Testis (tissue), 3 donors: Measurements from ENCODE around the gene USP20. TPM values are rescaled to one million over a fixed set of nuclear protein-coding genes. Genes with fewer than 3 reads are reported as not detected.
A peak's percentile ranks its signal among the peaks of the same experiment; 100 is the strongest.

Experiments
- DNase-seq: peaks from one replicate; pipeline ENCODE4 v3.0.0-alpha.2; 2019
- H3K27ac ChIP-seq, 2 donors: fragments of 200-600 bp; sonication (generic); one replicate each; pipeline ENCODE4 v1.5.1; 2019
- H3K27me3 ChIP-seq: fragments of 200-600 bp; sonication (generic); one replicate; pipeline ENCODE4 v1.5.1; 2019
- H3K36me3 ChIP-seq: fragments of 200-600 bp; sonication (generic); one replicate; pipeline ENCODE4 v1.5.1; 2017; ENCODE audit warnings: low read depth; ENCODE audit errors: missing control alignments
- H3K4me1 ChIP-seq: fragments of 200-600 bp; sonication (generic); one replicate; pipeline ENCODE4 v1.5.1; 2019
- H3K4me3 ChIP-seq, 2 donors: fragments of 200-600 bp; sonication (generic); one replicate each; pipeline ENCODE4 v1.5.1; 2017 to 2019
- H3K9me3 ChIP-seq: fragments of 200-600 bp; sonication (generic); one replicate; pipeline ENCODE4 v1.5.1; 2017
- CTCF ChIP-seq, 3 experiments: fragments of 450-650 bp in 2 of 3; fragments of 200-600 bp in 1 of 3; sonication (generic) in 1 of 3; IDR thresholded peaks; one replicate each; pipeline ENCODE4 v1.5.1; 2016 to 2019; ENCODE audit warnings: antibody characterized with exemption in 3 of 3, mild to moderate bottlenecking in 2 of 3, moderate library complexity in 1 of 3
- POLR2A ChIP-seq: fragments of 450-650 bp; IDR thresholded peaks from one replicate; pipeline ENCODE4 v1.6.1; 2017; ENCODE audit warnings: antibody characterized with exemption, mild to moderate bottlenecking, moderate library complexity
- WGBS, 2 donors: methylation state at CpG; one replicate each; pipeline ENCODE4 v1.1.5; 2018; 5-methylcytosine and 5-hydroxymethylcytosine counted together
- intact Hi-C: fragments of 100-400 bp; cut with DNase I; formaldehyde crosslinking; loops from one replicate; pipeline ENCODE4 v1.15.1; 2023; ENCODE audit warnings: low total_unique reads
- polyA plus RNA-seq: library from polyadenylated mRNA; stranded (reverse); fragments of 350-450 nt; fragmentation: Illumina TruSeq; extraction: RNeasy Lipid Tissue Mini Kit (QIAGEN cat#74804); gene quantifications from one replicate; pipeline ENCODE4 v1.2.3, GENCODE V29; 2014; ENCODE audit warnings: low read depth, low replicate concordance; ENCODE audit not compliant: insufficient read depth
- total RNA-seq, 2 donors: library from RNA; depleted of rRNA; stranded (reverse); fragments of >200 nt; gene quantifications; one replicate each; pipeline ENCODE4 v1.2.3, GENCODE V29; 2016

Gene USP20
- total and polyA plus RNA-seq, 3 donors from 2014 or later = 37.4 to 48.3 (median 46.8) TPM

GRCh38 chr9:129894120-129894823 lies 59.0 kb downstream of the USP20 start:
- DNase-seq = no peak
- intact Hi-C loops = no loop called here
- TF ChIP-seq CTCF (IDR thresholded peaks at IDR 0.05) (no peak), POLR2A (no peak)
- Histone ChIP-seq H3K27ac (no peak overlapping the region), H3K9me3 (no peaks in the 10 kb centered on the region), H3K36me3 (no peaks in the 10 kb centered on the region), H3K27me3 (no peaks in the 10 kb centered on the region), H3K4me1 (peaks cover 12% of the 10 kb centered on the region), H3K4me3 (no peak overlapping the region)
- WGBS, 2 donors = 77 to 86% methylated on average over 9 of the region's 9 CpGs

GRCh38 chr9:129895376-129896268 lies 60.4 kb downstream of the USP20 start:
- Histone ChIP-seq H3K9me3 (no peaks in the 10 kb centered on the region), H3K27ac (no peak overlapping the region), H3K27me3 (no peaks in the 10 kb centered on the region), H3K4me3 (no peak overlapping the region), H3K4me1 (peaks cover 12% of the 10 kb centered on the region), H3K36me3 (no peaks in the 10 kb centered on the region)
- peak; percentile 59 for DNase-seq
- no peak for TF ChIP-seq CTCF (IDR thresholded peaks at IDR 0.05)
- no peak for TF ChIP-seq POLR2A
- intact Hi-C loops = no loop called here
- WGBS, 2 donors = 71 to 80% methylated on average over 17 of the region's 17 CpGs

GRCh38 chr9:129897263-129897662 lies 62.0 kb downstream of the USP20 start:
- Histone ChIP-seq H3K4me1 (peaks cover 8% of the 10 kb centered on the region), H3K9me3 (no peaks in the 10 kb centered on the region), H3K4me3 (no peak overlapping the region), H3K27ac (no peak overlapping the region), H3K27me3 (no peaks in the 10 kb centered on the region), H3K36me3 (no peaks in the 10 kb centered on the region)
- WGBS, 2 donors = 88 to 94% methylated on average over 6 of the region's 6 CpGs
- intact Hi-C loops = no loop called here
- no peak for DNase-seq
- TF ChIP-seq POLR2A = no peak
- TF ChIP-seq CTCF (IDR thresholded peaks at IDR 0.05) = no peak

GRCh38 chr9:129898185-129898584 lies 62.9 kb downstream of the USP20 start:
- Histone ChIP-seq H3K27me3 (no peaks in the 10 kb centered on the region), H3K9me3 (no peaks in the 10 kb centered on the region), H3K36me3 (no peaks in the 10 kb centered on the region), H3K4me1 (peaks cover 8% of the 10 kb centered on the region), H3K4me3 (no peak overlapping the region), H3K27ac (no peak overlapping the region)
- intact Hi-C loops = no loop called here
- no peak for TF ChIP-seq POLR2A
- no peak for TF ChIP-seq CTCF (IDR thresholded peaks at IDR 0.05)
- DNase-seq = no peak
- WGBS, 2 donors = 77 to 84% methylated on average over 6 to 8 of the region's 8 CpGs
